GM12864 (cell line): ENCODE data around the gene ACACB.

Experiments used
- DNase-seq: peaks from one replicate; pipeline ENCODE4 v3.0.0-alpha.2; 2011; ENCODE audit warnings: low read depth
- H3K4me3 ChIP-seq: 2 replicates; pipeline ENCODE4 v1.5.1; 2011; ENCODE audit warnings: mild to moderate bottlenecking, low read depth, low read length, control low read depth
- TF ChIP-seq, protein P1 (sequence below): IDR thresholded peaks from 2 replicates; pipeline ENCODE4 v1.5.1; 2011; ENCODE audit warnings: low read depth, mild to moderate bottlenecking, moderate library complexity, low read length, control low read depth, inconsistent platforms; ENCODE audit errors: missing control alignments

ACACB gene

GRCh38 chr12:109126784-109127183 is 10.4 kb downstream of the ACACB start:
- TF ChIP-seq, protein P1, sequence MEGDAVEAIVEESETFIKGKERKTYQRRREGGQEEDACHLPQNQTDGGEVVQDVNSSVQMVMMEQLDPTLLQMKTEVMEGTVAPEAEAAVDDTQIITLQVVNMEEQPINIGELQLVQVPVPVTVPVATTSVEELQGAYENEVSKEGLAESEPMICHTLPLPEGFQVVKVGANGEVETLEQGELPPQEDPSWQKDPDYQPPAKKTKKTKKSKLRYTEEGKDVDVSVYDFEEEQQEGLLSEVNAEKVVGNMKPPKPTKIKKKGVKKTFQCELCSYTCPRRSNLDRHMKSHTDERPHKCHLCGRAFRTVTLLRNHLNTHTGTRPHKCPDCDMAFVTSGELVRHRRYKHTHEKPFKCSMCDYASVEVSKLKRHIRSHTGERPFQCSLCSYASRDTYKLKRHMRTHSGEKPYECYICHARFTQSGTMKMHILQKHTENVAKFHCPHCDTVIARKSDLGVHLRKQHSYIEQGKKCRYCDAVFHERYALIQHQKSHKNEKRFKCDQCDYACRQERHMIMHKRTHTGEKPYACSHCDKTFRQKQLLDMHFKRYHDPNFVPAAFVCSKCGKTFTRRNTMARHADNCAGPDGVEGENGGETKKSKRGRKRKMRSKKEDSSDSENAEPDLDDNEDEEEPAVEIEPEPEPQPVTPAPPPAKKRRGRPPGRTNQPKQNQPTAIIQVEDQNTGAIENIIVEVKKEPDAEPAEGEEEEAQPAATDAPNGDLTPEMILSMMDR = no peak
- no peak for DNase-seq
- no peak overlapping the region for H3K4me3 ChIP-seq

- TF ChIP-seq, protein P1 = no peak
- no peak overlapping the region for H3K4me3 ChIP-seq
- DNase-seq = no peak
Measured at GRCh38 chr12:109127533-109128242, 11.3 kb downstream of the ACACB start.

DNA sequence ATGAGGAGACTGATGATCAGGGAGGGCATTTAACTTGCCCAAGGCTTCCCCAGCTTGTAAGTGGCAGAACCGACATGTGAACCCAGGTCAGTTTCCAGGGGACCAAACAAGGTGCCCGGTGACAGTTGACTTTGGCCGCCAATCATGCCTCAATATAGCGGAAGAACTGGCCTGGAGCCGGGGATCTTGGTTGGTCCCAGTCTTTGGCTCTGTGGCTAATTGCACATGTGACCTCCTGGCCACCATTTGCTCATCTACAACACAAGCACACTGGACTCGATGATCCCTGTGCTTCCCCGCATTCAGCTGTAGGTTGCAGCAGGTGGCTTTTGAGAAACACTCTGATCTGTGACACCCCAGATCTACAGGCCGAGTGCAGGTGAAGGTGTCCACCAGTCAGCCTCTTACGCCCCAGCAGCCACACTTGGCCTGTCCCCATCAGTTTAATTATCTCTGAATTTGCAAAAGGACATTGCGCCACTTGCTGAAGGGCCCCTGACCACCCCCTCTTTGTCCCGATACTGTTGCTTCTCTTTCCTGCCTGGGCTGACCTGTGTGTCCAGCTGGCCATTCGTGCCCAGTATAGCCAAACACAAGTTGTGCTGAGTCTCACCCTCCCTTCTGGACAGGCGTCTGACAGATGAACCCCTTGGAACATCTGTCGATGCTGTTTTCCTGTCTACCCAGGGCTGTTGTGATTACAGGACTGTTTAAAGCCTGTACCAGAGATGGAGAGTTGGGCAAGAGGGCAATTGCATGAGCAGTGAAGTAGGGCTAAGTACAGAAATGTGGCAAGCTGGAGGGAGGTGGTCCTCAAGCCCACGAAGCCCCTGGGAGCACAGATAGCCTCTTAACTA is 14.1 kb downstream of the ACACB start:
- TF ChIP-seq, protein P1 = no peak
- DNase-seq = no peak
- no peak overlapping the region for H3K4me3 ChIP-seq

- TF ChIP-seq, protein P1 = no peak
- no peak for DNase-seq
- H3K4me3 ChIP-seq = no peak overlapping the region
Measured at GRCh38 chr12:109131154-109132050, 15.0 kb downstream of the ACACB start.

DNA sequence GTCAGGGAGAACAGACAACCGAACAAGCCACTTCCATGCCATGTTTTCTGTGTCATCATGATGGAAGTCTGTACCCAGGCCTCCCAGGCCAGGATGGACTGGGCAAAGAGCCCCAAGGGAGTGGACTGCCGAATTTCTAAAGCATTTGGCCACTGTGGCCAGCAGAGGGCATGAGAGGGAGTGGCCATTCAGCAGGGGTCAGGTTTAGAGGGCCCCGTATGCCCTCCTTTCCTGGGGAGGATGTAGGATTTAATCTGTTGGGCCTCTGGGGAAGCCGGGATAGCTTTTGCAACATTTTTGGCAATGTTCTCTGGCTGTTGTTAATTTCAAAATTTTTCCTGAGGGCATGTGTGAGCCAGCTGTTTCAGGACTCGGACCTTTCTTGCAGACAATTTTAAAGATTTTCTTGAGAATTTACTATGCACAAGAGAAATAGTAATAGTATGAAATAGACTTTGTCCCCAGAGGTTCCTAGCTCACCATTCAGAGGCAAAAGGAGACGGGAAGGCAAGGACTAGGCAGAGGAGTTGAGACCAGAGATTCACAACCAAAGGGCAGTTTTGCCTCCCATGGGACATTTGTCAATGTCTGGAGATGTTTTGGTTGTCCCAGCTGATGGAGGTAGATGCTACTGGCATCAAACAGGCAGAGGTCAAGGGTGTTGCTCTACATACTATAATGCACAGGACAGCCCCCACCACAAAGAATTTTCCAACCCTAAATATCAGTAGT is 18.0 kb downstream of the ACACB start:
- TF ChIP-seq, protein P1 = peak; percentile 42
- no peak for DNase-seq
- H3K4me3 ChIP-seq = no peak overlapping the region

- TF ChIP-seq, protein P1 = no peak
- DNase-seq = no peak
- H3K4me3 ChIP-seq = no peak overlapping the region
Measured at GRCh38 chr12:109137055-109137454, 20.7 kb downstream of the ACACB start.
